CD4-positive, alpha-beta T cell treated with Interleukin-17A for 4 hours (primary cell): ENCODE measurements around the gene MAN1C1.

Experiments used
- DNase-seq: peaks from one replicate; pipeline ENCODE4 v3.0.0-alpha.2; 2020; ENCODE audit warnings: mixed read lengths

MAN1C1 gene

GRCh38 chr1:25699500-25700143 lies 83.0 kb downstream of the MAN1C1 start:
- no peak for DNase-seq

GRCh38 chr1:25700144-25700523 lies 83.5 kb downstream of the MAN1C1 start:
- no peak for DNase-seq

- DNase-seq, result no peak
These were observed 84.0 kb downstream of the MAN1C1 start for GRCh38 chr1:25700626-25701025.

GRCh38 chr1:25701030-25701785 lies 84.6 kb downstream of the MAN1C1 start:
- DNase-seq, result no peak

- DNase-seq, result no peak
These were observed 85.6 kb downstream of the MAN1C1 start for GRCh38 chr1:25702101-25702775.

GRCh38 chr1:25703041-25703440 lies 86.5 kb downstream of the MAN1C1 start:
- DNase-seq, result no peak

- DNase-seq, result no peak
These were observed 87.2 kb downstream of the MAN1C1 start for GRCh38 chr1:25703671-25704266.

GRCh38 chr1:25704267-25704691 lies 87.7 kb downstream of the MAN1C1 start:
- DNase-seq, result peak; percentile 53

- no peak for DNase-seq
These were observed 89.1 kb downstream of the MAN1C1 start for GRCh38 chr1:25705699-25706098.

- DNase-seq, result no peak
These were observed 89.8 kb downstream of the MAN1C1 start for GRCh38 chr1:25706146-25707089.

- DNase-seq, result no peak
These were observed 90.9 kb downstream of the MAN1C1 start for GRCh38 chr1:25707280-25708016.

GRCh38 chr1:25710583-25711347 lies 94.2 kb downstream of the MAN1C1 start:
- DNase-seq, result no peak

GRCh38 chr1:25711555-25712298 lies 95.1 kb downstream of the MAN1C1 start:
- DNase-seq, result peak; percentile 83

- DNase-seq, result no peak
These were observed 95.8 kb downstream of the MAN1C1 start for GRCh38 chr1:25712299-25712970.

- no peak for DNase-seq
These were observed 97.4 kb downstream of the MAN1C1 start for GRCh38 chr1:25713961-25714360.

- no peak for DNase-seq
These were observed 97.9 kb downstream of the MAN1C1 start for GRCh38 chr1:25714372-25714931.

GRCh38 chr1:25715888-25716287 lies 99.3 kb downstream of the MAN1C1 start:
- DNase-seq, result no peak

GRCh38 chr1:25716320-25716719 lies 99.7 kb downstream of the MAN1C1 start:
- DNase-seq, result no peak

- DNase-seq, result no peak
These were observed 102.1 kb downstream of the MAN1C1 start for GRCh38 chr1:25718732-25719131.
